Sigmoid colon (tissue), 4 donors: ENCODE results near the gene DNASE1L2.

Experiments
- CTCF ChIP-seq, 4 experiments: fragments of 450-650 bp in 3 of 4; fragments of 200-600 bp in 1 of 4; IDR thresholded peaks; one replicate each; pipeline ENCODE4 v1.5.1; 2016 to 2019; ENCODE audit warnings: antibody characterized with exemption in 4 of 4, mild to moderate bottlenecking in 3 of 4, moderate library complexity in 2 of 4
- POLR2A ChIP-seq, 2 donors: fragments of 450-650 bp; IDR thresholded peaks; one replicate each; pipeline ENCODE4 v1.6.1; 2016; ENCODE audit warnings: antibody characterized with exemption in 2 of 2, mild to moderate bottlenecking in 2 of 2, moderate library complexity in 2 of 2
- POLR2AphosphoS5 ChIP-seq, 4 donors: sonication (generic); formaldehyde crosslinking; IDR thresholded peaks; one replicate each; pipeline ENCODE4 v1.6.1; 2017; ENCODE audit warnings: antibody characterized with exemption in 4 of 4

- TF ChIP-seq CTCF (IDR thresholded peaks at IDR 0.05) = no peak
- TF ChIP-seq POLR2A (IDR thresholded peaks at IDR 0.05) = no peak
- TF ChIP-seq POLR2AphosphoS5 (IDR thresholded peaks at IDR 0.05) = no peak
These were observed 37.2 kb downstream of the DNASE1L2 start for GRCh38 chr16:2273484-2273883.
